ENCODE results near the gene RETN.

The RETN gene

GRCh38 chr19:7709932-7710460, 41.1 kb downstream of the RETN start:
- DNase-seq, result no peak

- no peak for DNase-seq
Measured at GRCh38 chr19:7710616-7711015, 41.8 kb downstream of the RETN start.

- no peak for DNase-seq
Measured at GRCh38 chr19:7715671-7716070, 46.8 kb downstream of the RETN start.

- DNase-seq, result no peak
Measured at GRCh38 chr19:7716762-7717161, 47.9 kb downstream of the RETN start.

GRCh38 chr19:7718668-7719067, 49.8 kb downstream of the RETN start:
- DNase-seq, result no peak

Data from HCEC 1CT (cell line).